Prostate gland (tissue), 2 donors: Measurements from ENCODE around the gene BTBD9. TPM values are rescaled to one million over a fixed set of nuclear protein-coding genes. Genes with fewer than 3 reads are reported as not detected.

Experiments used
- DNase-seq: peaks from one replicate; pipeline ENCODE4 v3.0.0-alpha.2; 2019; ENCODE audit warnings: low spot score
- H3K27ac ChIP-seq, 2 donors: fragments of 200-600 bp; sonication (generic); 2 replicates each; pipeline ENCODE4 v1.5.1; 2017 to 2019
- H3K27me3 ChIP-seq: fragments of 200-600 bp; sonication (generic); replicated peaks from 2 replicates; pipeline ENCODE4 v1.5.1; 2019; ENCODE audit not compliant: insufficient read depth
- H3K36me3 ChIP-seq, 2 donors: fragments of 200-600 bp; sonication (generic); 1 replicate in 1 of 2; 2 replicates in 1 of 2; pipeline versions ENCODE4 v1.5.1 to v1.8.1; 2017 to 2019
- H3K4me1 ChIP-seq: fragments of 200-600 bp; sonication (generic); replicated peaks from 2 replicates; pipeline ENCODE4 v1.5.1; 2019
- H3K4me3 ChIP-seq, 2 donors: fragments of 200-600 bp; sonication (generic); 2 replicates each; pipeline ENCODE4 v1.5.1; 2017 to 2019
- H3K9me3 ChIP-seq: fragments of 200-600 bp; sonication (generic); 2 replicates; pipeline ENCODE4 v1.5.1; 2017
- CTCF ChIP-seq, 4 experiments: fragments of 200-600 bp in 2 of 4; fragments of 450-650 bp in 2 of 4; sonication (generic) in 2 of 4; IDR thresholded peaks; 1 replicate in 3 of 4; 2 replicates in 1 of 4; pipeline ENCODE4 v1.5.1; 2016 to 2019; ENCODE audit warnings: antibody characterized with exemption in 4 of 4, mild to moderate bottlenecking in 2 of 4, moderate library complexity in 2 of 4
- POLR2A ChIP-seq: fragments of 450-650 bp; IDR thresholded peaks from one replicate; pipeline ENCODE4 v1.6.1; 2016; ENCODE audit warnings: antibody characterized with exemption, mild to moderate bottlenecking
- POLR2AphosphoS5 ChIP-seq: sonication (generic); formaldehyde crosslinking; IDR thresholded peaks from one replicate; pipeline ENCODE4 v1.6.1; 2017; ENCODE audit warnings: antibody characterized with exemption
- WGBS: methylation state at CpG from one replicate; pipeline ENCODE4 v1.1.5; 2018; 5-methylcytosine and 5-hydroxymethylcytosine counted together
- intact Hi-C: fragments of 100-400 bp; cut with DNase I; formaldehyde crosslinking; loops from one replicate; pipeline ENCODE4 v1.14.2; 2022
- total RNA-seq, 2 donors: library from RNA; depleted of rRNA; stranded (reverse); fragments of >200 nt; gene quantifications; one replicate each; pipeline ENCODE4 v1.1.0, GENCODE V29; 2016

Gene BTBD9
- total RNA-seq, 2 donors from 2014 or later, result 11.2 to 17.4 TPM

GRCh38 chr6:38477680-38478260 is 162.0 kb downstream of the BTBD9 start:
- Histone ChIP-seq H3K4me1 (no peaks in the 10 kb centered on the region), H3K4me3 (no peak overlapping the region), H3K36me3 (no peaks in the 10 kb centered on the region), H3K9me3 (no peaks in the 10 kb centered on the region), H3K27me3 (no peaks in the 10 kb centered on the region), H3K27ac (no peak overlapping the region)
- DNase-seq, result no peak
- WGBS, result 70% methylated on average over 9 of the region's 9 CpGs
- intact Hi-C loops, result no loop called here
- no peak for TF ChIP-seq CTCF (IDR thresholded peaks at IDR 0.05)
- TF ChIP-seq POLR2AphosphoS5, result no peak
- TF ChIP-seq POLR2A, result no peak

GRCh38 chr6:38476888-38477287 is 162.8 kb downstream of the BTBD9 start:
- intact Hi-C loops, result no loop called here
- Histone ChIP-seq H3K36me3 (no peaks in the 10 kb centered on the region), H3K9me3 (no peaks in the 10 kb centered on the region), H3K4me3 (no peak overlapping the region), H3K4me1 (no peaks in the 10 kb centered on the region), H3K27me3 (no peaks in the 10 kb centered on the region), H3K27ac (no peak overlapping the region)
- WGBS, result 95% methylated on average over 1 of the region's 1 CpG
- no peak for TF ChIP-seq POLR2A
- TF ChIP-seq POLR2AphosphoS5, result no peak
- DNase-seq, result no peak

- intact Hi-C loops, result no loop called here
- 93% methylated on average over 1 of the region's 1 CpG for WGBS
These were observed 163.6 kb downstream of the BTBD9 start for GRCh38 chr6:38476141-38476540.

GRCh38 chr6:38470548-38470947 is 169.2 kb downstream of the BTBD9 start:
- H3K9me3 ChIP-seq, result no peaks in the 10 kb centered on the region
- no peaks in the 10 kb centered on the region for H3K4me1 ChIP-seq
- no peak for DNase-seq
- intact Hi-C loops, result no loop called here
- no peak overlapping the region for H3K27ac ChIP-seq
- H3K36me3 ChIP-seq, result no peaks in the 10 kb centered on the region
- H3K4me3 ChIP-seq, result no peak overlapping the region
- no peak for TF ChIP-seq POLR2A
- TF ChIP-seq POLR2AphosphoS5, result no peak
- no peak for TF ChIP-seq CTCF (IDR thresholded peaks at IDR 0.05)
- 97% methylated on average over 3 of the region's 3 CpGs for WGBS
- H3K27me3 ChIP-seq, result no peaks in the 10 kb centered on the region

More at GRCh38 chr6:38476141-38476540, 163.6 kb downstream of the BTBD9 start:
- H3K36me3 ChIP-seq, result no peaks in the 10 kb centered on the region
- no peak overlapping the region for H3K4me3 ChIP-seq
- no peak overlapping the region for H3K27ac ChIP-seq
- no peak for TF ChIP-seq POLR2A
- TF ChIP-seq CTCF (IDR thresholded peaks at IDR 0.05), result no peak
- no peak for TF ChIP-seq POLR2AphosphoS5
- no peaks in the 10 kb centered on the region for H3K9me3 ChIP-seq
- H3K4me1 ChIP-seq, result no peaks in the 10 kb centered on the region
- H3K27me3 ChIP-seq, result no peaks in the 10 kb centered on the region
- DNase-seq, result no peak

DNA sequence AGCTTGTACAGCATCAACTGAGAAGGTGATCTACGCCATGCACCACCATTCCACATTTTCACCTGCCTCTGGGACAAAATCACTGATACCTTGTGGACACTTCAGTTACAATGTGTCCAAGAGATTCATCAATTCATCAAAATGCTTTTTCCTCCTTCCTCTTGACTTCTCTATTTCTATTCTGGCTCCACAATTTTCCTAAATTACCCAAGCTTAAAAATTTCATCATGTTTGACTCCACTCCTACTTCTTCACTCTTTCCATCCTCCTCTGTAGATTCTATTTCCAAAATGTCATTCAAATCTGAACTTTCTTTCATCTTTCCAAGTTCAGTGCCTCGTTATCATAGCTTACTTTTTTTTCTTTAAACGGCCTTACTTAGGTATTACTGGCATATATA is 172.2 kb downstream of the BTBD9 start:
- Histone ChIP-seq H3K27me3 (no peaks in the 10 kb centered on the region), H3K4me1 (no peaks in the 10 kb centered on the region), H3K36me3 (no peaks in the 10 kb centered on the region), H3K9me3 (no peaks in the 10 kb centered on the region), H3K27ac (no peak overlapping the region), H3K4me3 (no peak overlapping the region)
- WGBS, result 83% methylated on average over 3 of the region's 3 CpGs
- intact Hi-C loops, result no loop called here
- DNase-seq, result no peak
- TF ChIP-seq POLR2A (no peak), POLR2AphosphoS5 (no peak), CTCF (IDR thresholded peaks at IDR 0.05) (no peak)
